ENCODE results near the gene ZNF182. TPM values are rescaled to one million over a fixed set of nuclear protein-coding genes. Genes with fewer than 3 reads are reported as not detected.
"Not testable (repeated sequence)": the region's sequence is repeated elsewhere in the genome, so short reads cannot be mapped to it uniquely, and the experiment has no call there.

ZNF182 gene
- total RNA-seq, 5 donors from 2014 or later (not counting 1 experiment from before 2014, with no cell fraction given) = 7.7 to 13.0 (median 11.4) TPM

DNA sequence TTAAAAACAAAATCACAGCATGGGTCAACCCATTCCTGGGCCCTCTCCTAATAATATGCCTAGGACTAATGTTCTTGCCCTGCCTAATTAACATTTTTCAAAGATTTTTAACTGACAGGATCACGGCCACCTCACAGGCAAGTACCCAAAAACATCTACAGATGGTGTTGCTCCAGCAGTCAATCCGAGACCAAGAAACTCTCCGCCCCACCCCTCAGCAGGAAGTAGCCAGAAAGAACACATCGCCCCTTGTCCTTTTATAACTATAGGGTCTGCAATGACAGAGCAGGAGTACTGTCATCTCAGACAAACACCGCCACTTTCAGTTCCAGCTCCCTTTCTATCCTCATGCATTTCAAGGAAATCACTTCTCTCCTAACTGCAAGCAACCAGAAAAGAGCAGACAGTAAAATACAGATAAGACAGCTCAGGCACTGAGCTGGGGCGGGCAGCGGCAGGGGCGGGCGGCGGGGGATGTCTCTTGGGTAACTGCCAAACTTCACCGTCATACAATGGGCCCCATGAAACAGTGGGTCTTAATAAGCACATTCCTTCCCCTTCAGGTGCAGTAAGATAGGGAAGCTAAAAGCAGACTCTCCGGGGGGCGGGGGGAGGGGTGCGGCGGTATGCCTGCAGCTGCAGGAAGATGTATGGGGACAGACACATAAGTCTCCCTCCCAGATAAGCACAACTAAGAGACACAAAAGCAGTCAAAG is 67.4 kb downstream of the ZNF182 start:
- ChIA-PET POLR2A (no interaction called here), CTCF (interaction anchor here in 1 of 2 donors (0.6 kb wide), 1 partner anchor 104 kb away, joined by 3 read pairs; no protein-coding TSS in a partner anchor)
- ATAC-seq (replicated peaks in 1 of 4) = peak; percentile 51 to 62 (median 55)
- Histone ChIP-seq H3K36me3 (ENCODE audit: control insufficient read depth in 2 of 2, extremely low read depth in 1 of 2, insufficient read depth in 1 of 2, low read length in 1 of 2) (no peaks in the 10 kb centered on the region), H3K4me1 (ENCODE audit: control insufficient read depth in 1 of 2, extremely low read depth in 1 of 2, insufficient read depth in 2 of 2, low read length in 2 of 2) (no peaks in the 10 kb centered on the region), H3K9me3 (no peaks in the 10 kb centered on the region), H3K4me3 (ENCODE audit: control insufficient read depth in 1 of 2, extremely low read depth in 1 of 2, low read length in 1 of 2) (peak overlapping the region in 1 of 2 donors; percentile 27), H3K27me3 (replicated peaks in 1 of 2; ENCODE audit: control insufficient read depth in 2 of 2, extremely low read depth in 1 of 2, insufficient read depth in 2 of 2, low read length in 1 of 2) (no peaks in the 10 kb centered on the region), H3K27ac (ENCODE audit: low read length) (no peak overlapping the region)
- WGBS (ENCODE audit: insufficient coverage) = 32% methylated on average over 6 of the region's 15 CpGs
- peaks cover 0 to 7% (median 7%) of the 10 kb centered on the region in 3 donors for H3K4me1 Mint-ChIP-seq
- no peaks in the 10 kb centered on the region for H3K9me3 Mint-ChIP-seq
- H3K27ac Mint-ChIP-seq = peak overlapping the region in 1 of 2 donors; percentile 11
- H3K4me3 Mint-ChIP-seq = peak overlapping the region; percentile 69 to 79 (median 72)
- H3K27me3 Mint-ChIP-seq = peaks cover 0 to 4% of the 10 kb centered on the region in 2 donors
- DNase-seq = peak in 11 of 35 experiments; percentile 1 to 27 (median 12)
- no peaks in the 10 kb centered on the region for H3K36me3 Mint-ChIP-seq

DNA sequence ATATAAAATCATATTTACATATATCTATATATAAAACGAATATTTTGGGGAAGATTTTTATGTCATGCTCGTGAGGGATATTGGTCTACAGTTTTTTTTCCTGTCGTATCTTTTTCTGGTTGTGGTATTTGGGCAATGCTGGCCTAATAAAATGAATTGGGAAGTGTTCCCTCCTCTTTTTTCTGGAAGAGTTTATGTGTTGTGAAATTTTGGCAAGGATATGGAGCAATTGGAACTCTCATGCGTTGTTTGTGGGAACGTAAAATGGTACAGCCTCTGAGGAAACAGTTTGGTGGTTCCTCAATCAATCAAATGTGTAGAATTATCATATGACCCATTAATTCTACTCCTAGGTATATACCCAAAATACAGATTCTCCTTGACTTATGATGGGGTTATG is 69.8 kb downstream of the ZNF182 start:
- H3K9me3 ChIP-seq = no peaks in the 10 kb centered on the region
- H3K4me1 Mint-ChIP-seq = peaks cover 0 to 7% (median 7%) of the 10 kb centered on the region in 3 donors
- H3K4me3 Mint-ChIP-seq = no peak overlapping the region
- no peaks in the 10 kb centered on the region for H3K36me3 ChIP-seq (ENCODE audit: control insufficient read depth in 2 of 2, extremely low read depth in 1 of 2, insufficient read depth in 1 of 2, low read length in 1 of 2)
- ChIA-PET CTCF (no interaction called here), POLR2A (no interaction called here)
- H3K27me3 Mint-ChIP-seq = peaks cover 0 to 4% of the 10 kb centered on the region in 2 donors
- no peak overlapping the region for H3K27ac ChIP-seq (ENCODE audit: low read length)
- H3K36me3 Mint-ChIP-seq = no peaks in the 10 kb centered on the region
- no CpG with 5 or more reads among the region's 5 CpGs for WGBS (ENCODE audit: insufficient coverage)
- ATAC-seq (replicated peaks in 1 of 4) (no peak), DNase-seq (no peak)
- H3K27me3 ChIP-seq (replicated peaks in 1 of 2; ENCODE audit: control insufficient read depth in 2 of 2, extremely low read depth in 1 of 2, insufficient read depth in 2 of 2, low read length in 1 of 2) = no peaks in the 10 kb centered on the region
- H3K9me3 Mint-ChIP-seq = no peaks in the 10 kb centered on the region
- H3K4me3 ChIP-seq (ENCODE audit: control insufficient read depth in 1 of 2, extremely low read depth in 1 of 2, low read length in 1 of 2) = no peak overlapping the region
- no peak overlapping the region for H3K27ac Mint-ChIP-seq
- H3K4me1 ChIP-seq (ENCODE audit: control insufficient read depth in 1 of 2, extremely low read depth in 1 of 2, insufficient read depth in 2 of 2, low read length in 2 of 2) = no peaks in the 10 kb centered on the region

DNA sequence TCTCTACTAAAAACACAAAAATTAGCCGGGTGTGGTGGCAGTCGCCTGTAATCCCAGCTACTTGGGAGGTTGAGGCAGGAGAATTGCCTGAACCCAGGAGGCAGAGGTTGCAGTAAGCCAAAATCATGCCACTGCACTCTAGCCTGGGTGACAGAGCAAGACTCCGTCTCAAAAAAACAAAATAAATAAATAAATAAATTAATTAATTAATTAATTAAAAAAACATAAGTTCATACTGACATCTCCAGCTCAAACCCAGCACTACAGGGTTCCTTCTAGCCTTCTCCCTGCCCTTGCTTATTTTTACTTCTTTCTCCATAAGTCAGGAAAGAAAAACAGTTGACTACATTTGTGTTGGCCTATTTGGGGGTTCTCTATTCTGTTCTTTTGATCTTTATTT is 71.8 kb downstream of the ZNF182 start:
- H3K27ac Mint-ChIP-seq; H3K9me3 Mint-ChIP-seq; H3K27me3 ChIP-seq (replicated peaks in 1 of 2; ENCODE audit: control insufficient read depth in 2 of 2, extremely low read depth in 1 of 2, insufficient read depth in 2 of 2, low read length in 1 of 2); H3K9me3 ChIP-seq; H3K36me3 Mint-ChIP-seq; ATAC-seq (replicated peaks in 1 of 4); H3K4me1 ChIP-seq (ENCODE audit: control insufficient read depth in 1 of 2, extremely low read depth in 1 of 2, insufficient read depth in 2 of 2, low read length in 2 of 2); POLR2A ChIA-PET; CTCF ChIA-PET; DNase-seq; H3K36me3 ChIP-seq (ENCODE audit: control insufficient read depth in 2 of 2, extremely low read depth in 1 of 2, insufficient read depth in 1 of 2, low read length in 1 of 2); H3K27me3 Mint-ChIP-seq; H3K4me3 ChIP-seq (ENCODE audit: control insufficient read depth in 1 of 2, extremely low read depth in 1 of 2, low read length in 1 of 2); H3K4me3 Mint-ChIP-seq; H3K27ac ChIP-seq (ENCODE audit: low read length); H3K4me1 Mint-ChIP-seq: not testable (repeated sequence)
- WGBS (ENCODE audit: insufficient coverage) = no CpG with 5 or more reads among the region's 3 CpGs

DNA sequence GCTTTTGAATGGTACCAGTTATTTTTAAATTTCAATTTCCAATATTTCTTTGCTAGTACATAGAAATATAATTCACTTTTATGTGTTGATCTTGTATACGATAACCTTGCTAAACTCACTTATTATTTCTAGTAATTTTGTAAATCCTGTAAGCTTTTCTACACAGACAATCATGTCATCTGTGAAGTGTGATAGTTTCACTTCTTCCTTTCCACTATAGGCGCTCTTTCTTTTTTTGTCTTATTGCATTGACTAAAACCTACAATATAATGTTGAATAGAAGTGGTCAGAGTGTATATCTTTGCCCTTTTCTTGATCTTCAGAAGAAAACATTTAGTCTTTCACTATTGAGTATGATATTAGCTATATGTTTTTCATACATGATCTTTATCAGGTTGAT is 76.6 kb downstream of the ZNF182 start:
- DNase-seq = no peak
- Mint-ChIP-seq H3K4me1 (peaks cover 0 to 2% (median 0%) of the 10 kb centered on the region in 3 donors), H3K27ac (no peak overlapping the region), H3K27me3 (no peaks in the 10 kb centered on the region), H3K36me3 (no peaks in the 10 kb centered on the region), H3K9me3 (no peaks in the 10 kb centered on the region), H3K4me3 (no peak overlapping the region)
- Histone ChIP-seq H3K36me3 (ENCODE audit: control insufficient read depth in 2 of 2, extremely low read depth in 1 of 2, insufficient read depth in 1 of 2, low read length in 1 of 2) (no peaks in the 10 kb centered on the region), H3K4me1 (ENCODE audit: control insufficient read depth in 1 of 2, extremely low read depth in 1 of 2, insufficient read depth in 2 of 2, low read length in 2 of 2) (no peaks in the 10 kb centered on the region), H3K4me3 (ENCODE audit: control insufficient read depth in 1 of 2, extremely low read depth in 1 of 2, low read length in 1 of 2) (no peak overlapping the region), H3K9me3 (no peaks in the 10 kb centered on the region), H3K27ac (ENCODE audit: low read length) (no peak overlapping the region), H3K27me3 (replicated peaks in 1 of 2; ENCODE audit: control insufficient read depth in 2 of 2, extremely low read depth in 1 of 2, insufficient read depth in 2 of 2, low read length in 1 of 2) (no peaks in the 10 kb centered on the region)
- CTCF ChIA-PET = no interaction called here
- WGBS (ENCODE audit: insufficient coverage) = no CpG with 5 or more reads among the region's 2 CpGs
- no peak for ATAC-seq (replicated peaks in 1 of 4)
- POLR2A ChIA-PET = no interaction called here

Other genes with a start within 250 kb of the ZNF182 start
- 10 to 100 TPM in 4 of 5 donors, 1 to 10 TPM in 1; 8.7 to 14.3 (median 11.5) TPM for gene ZNF81, start 167.1 kb downstream of the ZNF182 start, total RNA-seq
- not detected for gene SPACA5, start 3.0 kb upstream of the ZNF182 start, total RNA-seq
- gene ZNF630, start 67.7 kb upstream of the ZNF182 start, total RNA-seq = 1 to 10 TPM; 2.1 to 3.3 (median 2.7) TPM
- not detected for gene SPACA5B, start 126.6 kb upstream of the ZNF182 start, total RNA-seq
- not detected for gene SSX5, start 192.8 kb upstream of the ZNF182 start, total RNA-seq

Measured in T-cell (primary cell).